ENCODE data around the gene EPHB6.

Gene EPHB6

GRCh38 chr7:142879060-142879459, 24.2 kb downstream of the EPHB6 start:
- no peak overlapping the region for H3K4me3 ChIP-seq (ENCODE audit: low read depth, low read length)
- DNase-seq (ENCODE audit: low read depth) = no peak
- TF ChIP-seq POLR2A (IDR thresholded peaks at IDR 0.05; ENCODE audit: extremely low read depth, insufficient read length) (no peak), MYC (IDR thresholded peaks at IDR 0.05; ENCODE audit: low read depth, low read length) (no peak), CTCF (IDR thresholded peaks at IDR 0.05; ENCODE audit: low read depth, low read length) (no peak), MAX (IDR thresholded peaks at IDR 0.05; ENCODE audit: low read depth, low read length) (no peak)

- DNase-seq (ENCODE audit: low read depth) = peak; percentile 41
- H3K4me3 ChIP-seq (ENCODE audit: low read depth, low read length) = no peak overlapping the region
- TF ChIP-seq CTCF (IDR thresholded peaks at IDR 0.05; ENCODE audit: low read depth, low read length) (peak; percentile 94), POLR2A (IDR thresholded peaks at IDR 0.05; ENCODE audit: extremely low read depth, insufficient read length) (no peak)
Observed at GRCh38 chr7:142880876-142881505, 26.1 kb downstream of the EPHB6 start.

GRCh38 chr7:142881586-142882337, 26.9 kb downstream of the EPHB6 start:
- TF ChIP-seq POLR2A (IDR thresholded peaks at IDR 0.05; ENCODE audit: extremely low read depth, insufficient read length) (no peak), MAX (IDR thresholded peaks at IDR 0.05; ENCODE audit: low read depth, low read length) (no peak), CTCF (IDR thresholded peaks at IDR 0.05; ENCODE audit: low read depth, low read length) (no peak), MYC (IDR thresholded peaks at IDR 0.05; ENCODE audit: low read depth, low read length) (no peak)

GRCh38 chr7:142882338-142882678, 27.4 kb downstream of the EPHB6 start:
- DNase-seq (ENCODE audit: low read depth) = no peak
- H3K4me3 ChIP-seq (ENCODE audit: low read depth, low read length) = no peak overlapping the region
- no peak for TF ChIP-seq POLR2A (IDR thresholded peaks at IDR 0.05; ENCODE audit: extremely low read depth, insufficient read length)
- no peak for TF ChIP-seq CTCF (IDR thresholded peaks at IDR 0.05; ENCODE audit: low read depth, low read length)
- no peak for TF ChIP-seq MAX (IDR thresholded peaks at IDR 0.05; ENCODE audit: low read depth, low read length)
- no peak for TF ChIP-seq MYC (IDR thresholded peaks at IDR 0.05; ENCODE audit: low read depth, low read length)

More at GRCh38 chr7:142881586-142882337, 26.9 kb downstream of the EPHB6 start:
- no peak for DNase-seq (ENCODE audit: low read depth)
- no peak overlapping the region for H3K4me3 ChIP-seq (ENCODE audit: low read depth, low read length)

GRCh38 chr7:142883145-142883544, 28.3 kb downstream of the EPHB6 start:
- H3K4me3 ChIP-seq (ENCODE audit: low read depth, low read length) = no peak overlapping the region
- TF ChIP-seq MAX (IDR thresholded peaks at IDR 0.05; ENCODE audit: low read depth, low read length) (no peak), POLR2A (IDR thresholded peaks at IDR 0.05; ENCODE audit: extremely low read depth, insufficient read length) (no peak), MYC (IDR thresholded peaks at IDR 0.05; ENCODE audit: low read depth, low read length) (no peak), CTCF (IDR thresholded peaks at IDR 0.05; ENCODE audit: low read depth, low read length) (no peak)
- no peak for DNase-seq (ENCODE audit: low read depth)

All from NB4 (cell line).